ENCODE measurements around the gene GPR132. TPM values are rescaled to one million over a fixed set of nuclear protein-coding genes. Genes with fewer than 3 reads are reported as not detected.

The GPR132 gene
- total and polyA plus RNA-seq, 10 of the 15 experiments (the other 5 are each of a cell fraction or from before 2014, with no cell fraction given) = 1.9 to 49.3 (median 20.4) TPM

DNA sequence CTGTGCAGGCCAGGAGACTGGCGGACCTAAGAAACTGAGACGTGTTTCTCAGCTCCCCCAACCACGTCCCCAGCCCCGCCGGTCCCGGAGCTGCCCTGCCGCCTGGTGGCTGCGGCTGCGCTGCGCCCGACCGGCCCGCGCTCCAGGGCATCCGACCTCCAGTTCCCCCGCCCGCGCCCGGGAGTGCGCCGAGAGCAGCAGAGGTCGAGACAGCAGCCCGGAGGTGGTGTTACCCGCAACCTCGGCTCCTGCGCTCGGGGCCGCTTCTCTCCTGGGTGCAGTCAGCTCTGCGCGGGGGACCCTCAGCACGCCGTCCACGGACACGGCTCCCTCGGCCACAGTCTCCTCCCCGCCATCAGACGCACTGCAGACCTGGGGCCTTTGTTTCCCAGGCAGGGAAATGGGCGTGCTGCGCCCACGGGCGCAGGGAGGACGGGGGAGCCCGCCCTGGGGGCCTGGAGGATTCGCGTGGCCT, 21.6 kb upstream of the GPR132 start (continued):
- TF ChIP-seq DPF2 (IDR thresholded peaks at IDR 0.05) = peak; percentile 15; the same call in 1 of the 2 replicates
- TF ChIP-seq EED (IDR thresholded peaks at IDR 0.05; ENCODE audit: low read depth) = peak; percentile 57; the same call in 1 of the 2 replicates
- TF ChIP-seq, protein P1, sequence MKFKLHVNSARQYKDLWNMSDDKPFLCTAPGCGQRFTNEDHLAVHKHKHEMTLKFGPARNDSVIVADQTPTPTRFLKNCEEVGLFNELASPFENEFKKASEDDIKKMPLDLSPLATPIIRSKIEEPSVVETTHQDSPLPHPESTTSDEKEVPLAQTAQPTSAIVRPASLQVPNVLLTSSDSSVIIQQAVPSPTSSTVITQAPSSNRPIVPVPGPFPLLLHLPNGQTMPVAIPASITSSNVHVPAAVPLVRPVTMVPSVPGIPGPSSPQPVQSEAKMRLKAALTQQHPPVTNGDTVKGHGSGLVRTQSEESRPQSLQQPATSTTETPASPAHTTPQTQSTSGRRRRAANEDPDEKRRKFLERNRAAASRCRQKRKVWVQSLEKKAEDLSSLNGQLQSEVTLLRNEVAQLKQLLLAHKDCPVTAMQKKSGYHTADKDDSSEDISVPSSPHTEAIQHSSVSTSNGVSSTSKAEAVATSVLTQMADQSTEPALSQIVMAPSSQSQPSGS (IDR thresholded peaks at IDR 0.05; ENCODE audit: low read length) = no peak
- peak; percentile 64; the same call in 1 of the 3 replicates for TF ChIP-seq POU2F2 (IDR thresholded peaks at IDR 0.05; ENCODE audit: borderline replicate concordance, low read depth, low read length)
- peak; percentile 83 for TF ChIP-seq RAD21 (IDR thresholded peaks at IDR 0.05; ENCODE audit: insufficient read depth, low read depth, low read length)
- no peak for TF ChIP-seq ZNF622 (IDR thresholded peaks at IDR 0.05)
- peak; percentile 93 for TF ChIP-seq RB1 (IDR thresholded peaks at IDR 0.05; ENCODE audit: borderline replicate concordance)
- 0 out of 2 replicates have a peak, but pooled peaks have one; percentile 40 for TF ChIP-seq PAX5 (IDR thresholded peaks at IDR 0.05; ENCODE audit: borderline replicate concordance, low read depth, low read length)
- no peak for TF ChIP-seq BCL11A (IDR thresholded peaks at IDR 0.05; ENCODE audit: low read depth, low read length)
- no peak for TF ChIP-seq ZZZ3 (IDR thresholded peaks at IDR 0.05; ENCODE audit: control insufficient read depth, insufficient read length, low read depth)
- 0 out of 2 replicates have a peak, but pooled peaks have one; percentile 37 for TF ChIP-seq MEF2A (IDR thresholded peaks at IDR 0.05; ENCODE audit: insufficient read depth, low read depth, low read length)
- no peak for TF ChIP-seq PAX8 (IDR thresholded peaks at IDR 0.05)
- TF ChIP-seq, protein P2, sequence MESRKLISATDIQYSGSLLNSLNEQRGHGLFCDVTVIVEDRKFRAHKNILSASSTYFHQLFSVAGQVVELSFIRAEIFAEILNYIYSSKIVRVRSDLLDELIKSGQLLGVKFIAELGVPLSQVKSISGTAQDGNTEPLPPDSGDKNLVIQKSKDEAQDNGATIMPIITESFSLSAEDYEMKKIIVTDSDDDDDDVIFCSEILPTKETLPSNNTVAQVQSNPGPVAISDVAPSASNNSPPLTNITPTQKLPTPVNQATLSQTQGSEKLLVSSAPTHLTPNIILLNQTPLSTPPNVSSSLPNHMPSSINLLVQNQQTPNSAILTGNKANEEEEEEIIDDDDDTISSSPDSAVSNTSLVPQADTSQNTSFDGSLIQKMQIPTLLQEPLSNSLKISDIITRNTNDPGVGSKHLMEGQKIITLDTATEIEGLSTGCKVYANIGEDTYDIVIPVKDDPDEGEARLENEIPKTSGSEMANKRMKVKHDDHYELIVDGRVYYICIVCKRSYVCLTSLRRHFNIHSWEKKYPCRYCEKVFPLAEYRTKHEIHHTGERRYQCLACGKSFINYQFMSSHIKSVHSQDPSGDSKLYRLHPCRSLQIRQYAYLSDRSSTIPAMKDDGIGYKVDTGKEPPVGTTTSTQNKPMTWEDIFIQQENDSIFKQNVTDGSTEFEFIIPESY (IDR thresholded peaks at IDR 0.05) = no peak
- peak; percentile 82 for TF ChIP-seq GATAD2B (conservative IDR thresholded peaks at IDR 0.05; ENCODE audit: low read depth)
- TF ChIP-seq CHD2 (IDR thresholded peaks at IDR 0.05; ENCODE audit: borderline replicate concordance, low read depth, low read length) = no peak; the same call in 1 of the 2 replicates
- TF ChIP-seq HCFC1 (IDR thresholded peaks at IDR 0.05; ENCODE audit: low read length) = no peak
- TF ChIP-seq EP300 (IDR thresholded peaks at IDR 0.05; ENCODE audit: borderline replicate concordance in 1 of 2, control insufficient read depth in 1 of 2, low read depth in 2 of 2, low read length in 2 of 2) = no peak
- no peak for TF ChIP-seq NR2C1 (IDR thresholded peaks at IDR 0.05)
- TF ChIP-seq, protein P3, sequence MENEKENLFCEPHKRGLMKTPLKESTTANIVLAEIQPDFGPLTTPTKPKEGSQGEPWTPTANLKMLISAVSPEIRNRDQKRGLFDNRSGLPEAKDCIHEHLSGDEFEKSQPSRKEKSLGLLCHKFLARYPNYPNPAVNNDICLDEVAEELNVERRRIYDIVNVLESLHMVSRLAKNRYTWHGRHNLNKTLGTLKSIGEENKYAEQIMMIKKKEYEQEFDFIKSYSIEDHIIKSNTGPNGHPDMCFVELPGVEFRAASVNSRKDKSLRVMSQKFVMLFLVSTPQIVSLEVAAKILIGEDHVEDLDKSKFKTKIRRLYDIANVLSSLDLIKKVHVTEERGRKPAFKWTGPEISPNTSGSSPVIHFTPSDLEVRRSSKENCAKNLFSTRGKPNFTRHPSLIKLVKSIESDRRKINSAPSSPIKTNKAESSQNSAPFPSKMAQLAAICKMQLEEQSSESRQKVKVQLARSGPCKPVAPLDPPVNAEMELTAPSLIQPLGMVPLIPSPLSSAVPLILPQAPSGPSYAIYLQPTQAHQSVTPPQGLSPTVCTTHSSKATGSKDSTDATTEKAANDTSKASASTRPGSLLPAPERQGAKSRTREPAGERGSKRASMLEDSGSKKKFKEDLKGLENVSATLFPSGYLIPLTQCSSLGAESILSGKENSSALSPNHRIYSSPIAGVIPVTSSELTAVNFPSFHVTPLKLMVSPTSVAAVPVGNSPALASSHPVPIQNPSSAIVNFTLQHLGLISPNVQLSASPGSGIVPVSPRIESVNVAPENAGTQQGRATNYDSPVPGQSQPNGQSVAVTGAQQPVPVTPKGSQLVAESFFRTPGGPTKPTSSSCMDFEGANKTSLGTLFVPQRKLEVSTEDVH (IDR thresholded peaks at IDR 0.05; ENCODE audit: low read depth, partially characterized antibody) = no peak
- TF ChIP-seq SUPT20H (IDR thresholded peaks at IDR 0.05; ENCODE audit: borderline replicate concordance, control insufficient read depth, low read depth, low read length) = no peak
- TF ChIP-seq, protein P4, sequence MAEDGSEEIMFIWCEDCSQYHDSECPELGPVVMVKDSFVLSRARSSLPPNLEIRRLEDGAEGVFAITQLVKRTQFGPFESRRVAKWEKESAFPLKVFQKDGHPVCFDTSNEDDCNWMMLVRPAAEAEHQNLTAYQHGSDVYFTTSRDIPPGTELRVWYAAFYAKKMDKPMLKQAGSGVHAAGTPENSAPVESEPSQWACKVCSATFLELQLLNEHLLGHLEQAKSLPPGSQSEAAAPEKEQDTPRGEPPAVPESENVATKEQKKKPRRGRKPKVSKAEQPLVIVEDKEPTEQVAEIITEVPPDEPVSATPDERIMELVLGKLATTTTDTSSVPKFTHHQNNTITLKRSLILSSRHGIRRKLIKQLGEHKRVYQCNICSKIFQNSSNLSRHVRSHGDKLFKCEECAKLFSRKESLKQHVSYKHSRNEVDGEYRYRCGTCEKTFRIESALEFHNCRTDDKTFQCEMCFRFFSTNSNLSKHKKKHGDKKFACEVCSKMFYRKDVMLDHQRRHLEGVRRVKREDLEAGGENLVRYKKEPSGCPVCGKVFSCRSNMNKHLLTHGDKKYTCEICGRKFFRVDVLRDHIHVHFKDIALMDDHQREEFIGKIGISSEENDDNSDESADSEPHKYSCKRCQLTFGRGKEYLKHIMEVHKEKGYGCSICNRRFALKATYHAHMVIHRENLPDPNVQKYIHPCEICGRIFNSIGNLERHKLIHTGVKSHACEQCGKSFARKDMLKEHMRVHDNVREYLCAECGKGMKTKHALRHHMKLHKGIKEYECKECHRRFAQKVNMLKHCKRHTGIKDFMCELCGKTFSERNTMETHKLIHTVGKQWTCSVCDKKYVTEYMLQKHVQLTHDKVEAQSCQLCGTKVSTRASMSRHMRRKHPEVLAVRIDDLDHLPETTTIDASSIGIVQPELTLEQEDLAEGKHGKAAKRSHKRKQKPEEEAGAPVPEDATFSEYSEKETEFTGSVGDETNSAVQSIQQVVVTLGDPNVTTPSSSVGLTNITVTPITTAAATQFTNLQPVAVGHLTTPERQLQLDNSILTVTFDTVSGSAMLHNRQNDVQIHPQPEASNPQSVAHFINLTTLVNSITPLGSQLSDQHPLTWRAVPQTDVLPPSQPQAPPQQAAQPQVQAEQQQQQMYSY (CRISPR knock-in tag; IDR thresholded peaks at IDR 0.05) = no peak
- TF ChIP-seq SIN3A (IDR thresholded peaks at IDR 0.05; ENCODE audit: low read depth, low read length) = peak; percentile 57; the same call in 1 of the 2 replicates
